GM19467 (cell line): ENCODE results near the gene SSTR4.

ENCODE experiments used
- ATAC-seq: cut with Tn5 transposase; IDR thresholded peaks from one replicate; pipeline ENCODE4 v1.9.1; 2021; ENCODE audit warnings: mild to moderate bottlenecking, moderate library complexity; ENCODE audit not compliant: unreplicated experiment

Gene SSTR4

DNA sequence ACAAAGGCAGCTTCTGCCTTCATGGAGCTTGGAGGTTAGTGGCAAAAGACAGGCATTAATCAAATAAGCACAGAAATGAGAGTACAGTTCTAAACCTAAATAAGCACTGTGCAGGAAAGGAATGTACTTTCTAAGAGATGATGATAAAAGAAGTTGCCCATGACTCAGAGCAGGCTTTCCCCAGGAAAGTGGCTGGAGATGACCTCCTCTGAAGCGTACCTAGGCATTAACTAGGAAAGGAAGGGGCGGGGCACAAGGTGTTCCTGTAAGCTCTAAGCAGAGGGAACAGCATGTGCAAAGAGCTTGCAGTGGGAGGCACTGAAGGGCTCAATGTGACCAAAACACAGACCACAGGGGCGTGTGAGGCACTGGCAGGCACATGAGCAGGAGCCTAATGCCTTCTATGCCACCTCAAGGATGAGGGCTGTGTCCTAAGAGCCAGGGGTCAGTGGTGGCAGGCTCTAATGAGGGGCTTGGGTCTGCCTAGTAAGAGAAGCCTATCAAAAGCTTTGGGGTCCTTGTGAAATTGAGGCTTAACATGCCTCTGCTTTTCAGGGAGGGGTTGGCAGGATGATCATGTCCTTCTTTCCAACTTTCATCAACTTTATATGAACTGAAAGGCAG, 4.9 kb downstream of the SSTR4 start:
- ATAC-seq: no peak

DNA sequence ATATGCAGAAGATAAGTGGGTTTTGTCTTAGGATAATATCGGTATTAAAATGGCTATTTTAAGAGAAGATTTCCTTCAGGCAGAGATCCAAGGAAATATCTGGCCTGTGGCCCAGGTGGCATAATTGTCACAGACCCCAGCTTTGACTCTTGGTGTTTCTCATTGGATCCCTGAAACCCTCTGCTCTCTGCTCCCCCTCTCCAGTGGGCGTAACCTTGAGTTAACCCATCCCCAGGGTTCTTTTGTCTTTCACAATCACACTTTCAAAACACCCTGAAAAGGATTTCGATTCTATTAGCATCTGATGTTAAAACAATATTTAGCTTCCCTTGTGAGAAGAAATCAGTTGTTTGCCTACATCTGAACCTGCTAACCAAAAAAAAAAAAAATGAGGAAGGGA, 7.2 kb downstream of the SSTR4 start:
- ATAC-seq: no peak

DNA sequence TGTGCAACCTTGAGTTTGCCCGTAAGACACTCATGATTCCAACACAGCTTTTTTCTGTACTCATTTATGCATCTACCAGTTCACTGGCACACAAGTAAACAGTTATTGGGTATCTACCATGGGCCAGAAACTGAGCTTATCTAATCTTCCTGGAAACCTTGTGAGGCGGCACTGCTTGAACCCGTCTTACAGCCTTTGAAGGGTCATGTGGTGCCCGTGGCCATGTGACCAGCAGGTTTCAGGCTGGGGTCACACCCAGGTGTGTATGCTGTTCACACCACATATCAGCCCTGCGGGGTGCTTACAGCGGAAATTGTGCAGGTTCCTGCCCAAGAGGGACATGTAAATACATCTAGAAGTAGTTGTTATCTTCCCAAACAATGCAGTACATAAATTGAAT, 8.3 kb downstream of the SSTR4 start:
- ATAC-seq: no peak

DNA sequence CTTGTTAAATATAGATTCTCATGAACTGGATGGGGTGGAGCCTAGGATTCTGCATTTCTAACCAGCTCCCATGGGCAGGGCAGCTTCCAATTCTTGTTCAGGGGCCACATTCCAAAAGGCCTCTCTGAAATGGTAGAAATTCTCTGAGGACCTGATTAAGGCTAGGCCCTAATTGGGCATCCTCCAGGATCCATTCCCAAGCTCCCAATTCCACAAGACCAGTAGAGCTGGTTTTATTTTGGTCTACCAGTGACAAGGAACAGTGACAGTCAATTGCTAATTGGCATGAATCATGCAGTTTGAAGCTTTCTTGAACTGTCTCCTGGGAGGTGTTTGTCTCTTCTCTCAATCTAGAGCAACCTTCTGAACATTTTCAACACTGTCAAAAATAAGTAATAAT, 11.3 kb downstream of the SSTR4 start:
- ATAC-seq: no peak

DNA sequence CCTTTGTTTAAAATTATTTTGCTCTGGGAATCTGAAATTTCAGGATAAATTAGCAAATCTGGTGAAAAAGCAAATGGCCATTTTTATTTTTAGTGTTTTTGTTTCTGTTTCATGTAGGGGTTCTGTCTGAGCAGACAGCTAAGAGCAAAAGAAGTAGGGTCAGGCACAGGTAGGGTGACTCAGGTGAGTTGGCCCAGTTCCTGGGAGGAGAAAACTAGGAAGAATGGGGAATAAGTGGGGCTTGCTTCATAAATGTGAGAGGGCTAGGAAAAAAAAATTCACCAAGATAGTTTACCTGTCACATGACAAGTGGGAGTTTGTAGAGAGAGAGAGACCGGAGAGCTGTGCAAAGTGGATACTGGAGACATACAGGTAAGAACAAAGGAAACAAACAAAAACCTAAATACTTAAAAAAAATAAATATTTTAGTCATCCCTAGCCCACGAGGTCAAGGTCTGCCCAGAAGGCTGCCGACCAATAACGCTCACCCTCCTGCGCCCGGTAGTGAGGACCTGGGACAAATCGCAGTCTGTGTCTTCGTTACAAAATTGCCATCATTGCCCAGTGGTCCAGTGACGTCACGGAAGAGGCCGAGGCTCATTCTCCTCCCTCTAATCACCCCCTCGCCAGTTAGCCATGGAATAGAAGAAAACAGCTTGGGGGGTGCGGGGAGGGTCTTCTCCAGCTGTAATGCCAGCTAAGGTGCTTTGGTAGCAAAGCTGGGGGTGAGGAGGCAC, 12.1 kb downstream of the SSTR4 start:
- ATAC-seq: no peak

DNA sequence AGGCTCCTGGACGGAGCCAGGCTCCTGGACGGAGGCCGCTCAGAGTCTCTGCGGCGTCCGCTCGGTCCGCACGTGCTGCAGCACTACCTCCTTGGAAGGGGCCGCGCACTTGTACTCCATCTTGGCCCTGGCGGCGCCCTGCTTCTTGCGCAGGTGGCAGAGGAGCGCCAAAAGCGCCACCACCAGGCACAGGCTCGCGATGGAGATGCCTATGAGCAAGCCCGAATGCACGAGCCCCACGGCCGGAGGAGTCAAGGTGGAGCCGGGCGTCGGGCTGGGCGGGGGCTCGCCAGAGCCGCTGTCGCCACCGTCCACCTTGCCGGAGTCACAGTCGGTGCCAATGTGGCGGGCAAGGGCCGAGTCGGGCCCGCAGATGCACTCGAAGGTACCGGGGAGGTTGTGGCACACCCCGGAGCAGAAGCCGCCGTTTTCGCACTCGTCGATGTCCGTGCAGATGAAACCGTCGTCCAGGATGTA, 12.7 kb downstream of the SSTR4 start:
- ATAC-seq: no peak

DNA sequence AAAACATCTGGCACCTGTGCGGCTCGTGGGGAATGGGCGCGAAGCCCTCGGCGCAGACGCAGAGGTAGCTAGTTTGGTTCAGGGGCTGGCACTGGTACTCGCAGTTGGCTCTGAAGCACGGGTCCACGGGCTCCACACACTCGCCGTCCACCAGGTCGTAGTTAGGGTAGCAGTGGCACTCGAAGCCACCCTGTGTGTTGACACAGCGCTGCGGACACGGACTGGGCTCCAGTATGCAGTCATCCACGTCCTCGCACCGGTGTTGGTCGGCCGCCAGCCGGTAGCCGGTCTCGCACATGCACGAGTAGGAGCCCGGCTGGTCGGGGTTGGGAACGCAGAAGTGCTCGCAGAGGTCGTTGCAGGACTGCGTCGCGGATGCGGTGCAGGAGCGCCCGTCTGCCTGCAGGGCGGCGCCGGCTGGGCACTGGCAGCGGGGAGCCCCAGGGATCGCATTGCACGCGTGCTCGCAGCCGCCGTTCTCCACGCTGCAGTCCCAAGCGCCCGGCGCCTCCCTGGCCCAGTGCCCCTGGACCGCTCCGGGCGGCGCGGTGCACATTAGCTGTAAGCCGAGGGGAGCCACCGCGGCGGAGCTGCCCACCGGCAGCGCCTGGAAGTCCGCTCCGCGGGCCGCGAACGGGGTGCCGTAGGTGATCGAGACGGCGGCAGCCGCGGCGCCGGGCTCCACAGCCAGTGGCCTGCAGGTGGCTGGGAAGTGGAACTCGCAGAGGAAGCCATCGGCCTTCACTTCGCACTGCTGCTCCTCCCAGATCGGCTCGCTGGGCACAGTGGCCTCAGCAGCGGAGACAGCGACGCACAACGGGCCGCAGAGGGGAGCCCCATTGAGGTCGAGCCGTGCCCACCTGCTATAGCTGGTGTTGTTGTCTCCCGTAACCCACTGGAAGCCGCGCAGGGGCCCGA, 13.4 kb downstream of the SSTR4 start:
- no peak for ATAC-seq

DNA sequence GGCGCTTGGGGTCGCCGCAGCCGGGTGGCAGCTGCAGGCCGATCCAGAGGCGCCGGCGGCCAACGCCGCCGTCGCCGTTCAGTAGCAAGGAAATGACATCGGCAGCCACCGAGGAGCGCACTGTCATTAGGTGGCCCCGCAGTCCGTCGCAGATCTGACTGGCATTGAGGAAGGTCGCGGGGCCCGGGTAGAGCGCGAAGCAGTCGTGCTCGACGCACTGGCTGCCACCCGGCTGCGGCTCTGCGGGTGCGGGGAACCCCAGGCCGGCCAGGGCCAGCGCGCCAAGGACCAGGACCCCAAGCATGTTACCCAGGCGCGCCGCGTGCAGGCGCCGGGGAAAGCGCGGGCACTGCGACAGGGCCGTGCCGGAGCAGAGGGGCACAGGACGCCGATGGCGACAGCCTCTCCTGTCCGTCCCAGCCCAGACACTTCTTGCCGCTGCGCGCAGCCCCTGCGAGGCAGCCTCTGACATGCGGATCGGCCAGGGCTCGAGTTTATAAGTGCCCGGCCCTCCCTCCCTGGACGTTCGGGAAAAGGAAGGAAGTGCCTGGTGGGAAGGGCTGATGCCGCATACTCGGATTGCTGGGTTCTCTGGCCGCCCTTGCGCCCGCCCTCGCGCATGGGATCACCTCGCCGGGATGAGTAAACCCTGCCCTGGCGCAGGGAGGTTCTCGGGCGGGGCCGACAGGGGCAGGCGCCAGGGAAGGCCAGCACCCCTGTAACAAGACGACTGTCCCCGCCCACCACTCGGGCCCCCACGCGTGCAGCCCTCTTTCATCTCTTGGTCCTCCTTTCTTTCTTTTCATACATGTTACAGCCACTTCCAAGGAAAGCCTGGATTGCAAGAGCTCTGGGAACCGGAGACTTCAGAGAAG, 14.3 kb downstream of the SSTR4 start, which contains the start of gene THBD:
Gene THBD (minus strand): TSS at position 472 of the 875 bp plus-strand sequence. CDS start 168 bp downstream, at position 304.
- no peak for ATAC-seq

DNA sequence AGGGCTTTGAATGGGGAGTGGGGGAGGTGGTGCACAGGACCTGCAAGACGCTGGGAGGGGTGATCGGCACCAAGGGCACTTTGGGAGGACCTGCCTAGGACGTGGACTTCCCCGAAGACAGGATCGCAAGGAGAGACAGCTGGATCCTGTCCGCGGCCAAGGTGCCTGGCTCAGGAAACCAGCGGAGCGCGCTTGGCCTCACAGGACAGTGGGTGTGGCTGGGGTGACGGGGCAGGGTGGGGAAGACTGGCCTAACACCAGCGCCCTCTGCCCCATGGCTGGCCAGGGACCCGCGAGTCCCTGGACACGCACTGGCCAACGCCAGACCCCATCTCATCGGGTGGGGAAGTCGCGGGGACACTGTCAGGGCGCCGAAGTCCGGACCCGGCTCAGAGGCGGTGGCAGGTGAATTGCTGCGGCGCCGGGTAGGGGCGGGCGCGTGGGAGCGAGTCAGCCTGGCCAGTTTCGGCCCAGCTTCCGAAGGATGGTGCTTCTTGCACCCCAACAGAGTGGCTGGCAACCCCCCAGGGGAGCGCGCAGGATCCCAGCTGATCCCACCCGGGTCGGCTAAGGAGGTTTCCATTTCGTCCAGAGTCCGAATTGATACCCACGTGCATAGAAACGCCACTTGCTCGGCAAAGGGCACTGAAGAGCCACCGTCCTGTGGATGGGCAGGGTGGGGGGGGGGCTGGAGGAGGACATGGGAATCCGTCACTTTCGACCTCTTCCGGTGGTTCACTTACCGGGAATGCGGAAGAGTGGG, 15.1 kb downstream of the SSTR4 start:
- no peak for ATAC-seq

DNA sequence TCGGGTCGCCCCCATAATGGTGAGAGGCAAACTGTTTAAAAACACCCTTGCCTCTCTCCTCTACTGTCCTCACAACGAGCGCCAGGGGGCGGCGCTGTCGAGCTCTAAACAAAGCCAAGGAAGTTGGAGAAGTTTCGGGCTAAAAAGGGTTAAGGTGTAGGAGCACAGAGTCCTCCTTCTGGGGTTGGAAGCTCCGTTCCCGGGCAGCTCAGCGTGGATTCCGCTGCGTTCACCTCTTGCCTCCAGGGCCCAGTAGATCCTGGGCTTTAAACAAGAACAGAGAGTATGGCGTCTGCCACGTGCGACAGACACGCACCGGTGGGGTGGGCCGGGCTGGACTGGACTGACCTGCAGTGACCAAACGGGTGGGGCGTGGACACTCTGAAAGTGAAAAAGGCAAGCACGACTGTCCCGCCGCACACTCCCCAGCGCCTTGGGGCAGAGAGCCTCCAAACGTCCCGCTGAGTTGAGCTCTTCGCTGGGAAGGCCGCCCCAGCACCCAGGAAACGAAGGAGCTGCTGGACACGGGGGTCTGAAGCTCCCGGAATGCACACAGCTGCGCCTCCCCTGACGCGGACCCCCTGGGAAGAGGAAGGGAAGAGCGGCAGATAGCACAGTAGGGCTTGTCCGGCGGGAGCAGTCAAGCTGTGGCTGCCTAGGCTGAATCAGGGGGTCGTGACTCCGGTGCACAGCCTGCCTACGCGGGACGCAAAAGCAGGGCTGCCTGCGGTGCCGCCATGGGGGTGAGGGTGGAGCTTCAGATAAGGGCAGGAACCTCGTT, 15.9 kb downstream of the SSTR4 start:
- ATAC-seq: no peak

DNA sequence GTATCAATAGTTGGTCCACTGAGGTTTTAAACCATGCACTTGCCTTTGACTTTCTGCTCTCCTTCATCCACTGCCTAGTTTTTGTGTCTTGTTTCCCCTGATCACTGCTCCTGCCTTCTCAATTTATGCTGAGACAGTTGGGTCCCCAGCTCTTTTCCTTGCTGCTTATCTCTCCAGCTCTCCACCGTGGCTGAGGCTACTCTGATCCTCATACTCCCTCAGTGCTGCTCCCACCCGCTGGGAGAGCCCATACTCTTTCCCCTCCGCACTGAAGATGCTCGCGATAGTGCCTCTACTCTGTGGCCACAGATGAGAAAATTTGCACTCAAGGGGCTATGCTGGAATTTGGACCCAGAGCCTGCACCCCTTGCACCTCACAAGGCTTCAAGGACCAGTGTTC, 17.8 kb downstream of the SSTR4 start:
- ATAC-seq: no peak

DNA sequence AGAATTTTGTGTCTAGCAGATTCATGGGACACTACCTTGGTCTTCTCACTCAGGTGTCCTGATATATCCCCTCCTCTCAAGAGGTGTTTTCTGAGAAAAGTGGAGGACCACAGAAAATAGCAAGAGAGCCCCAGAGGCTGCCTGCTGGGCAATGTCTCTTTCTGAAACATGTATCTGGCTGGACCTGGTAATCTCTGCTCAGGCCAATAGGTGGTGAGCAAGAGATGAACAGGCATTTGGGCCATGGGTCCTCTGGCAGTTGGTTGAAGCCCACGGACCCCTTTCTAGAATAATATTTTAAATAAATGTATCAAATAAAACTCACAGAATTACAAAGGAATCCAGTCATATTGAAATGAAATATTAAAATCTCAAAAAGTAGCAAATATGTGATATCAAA, 23.1 kb downstream of the SSTR4 start:
- no peak for ATAC-seq

DNA sequence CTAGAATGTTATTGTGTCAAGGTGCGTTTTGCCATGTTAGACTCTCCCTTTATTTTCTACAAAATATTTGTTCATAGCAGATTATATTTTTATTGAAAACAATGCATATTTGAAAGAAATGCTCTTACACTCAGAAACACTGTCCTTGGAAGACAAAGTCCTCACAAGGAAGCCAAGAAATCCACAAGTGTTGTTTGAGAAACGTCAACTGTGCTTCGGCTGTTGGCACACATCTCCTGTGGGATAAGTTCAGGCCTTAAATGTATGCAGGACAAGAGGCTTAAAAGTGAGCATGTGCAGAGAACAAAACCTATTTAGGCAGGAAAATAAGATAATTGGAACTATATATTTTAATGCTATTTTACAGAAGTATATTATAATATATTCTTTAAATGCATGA, 23.9 kb downstream of the SSTR4 start:
- ATAC-seq: no peak

DNA sequence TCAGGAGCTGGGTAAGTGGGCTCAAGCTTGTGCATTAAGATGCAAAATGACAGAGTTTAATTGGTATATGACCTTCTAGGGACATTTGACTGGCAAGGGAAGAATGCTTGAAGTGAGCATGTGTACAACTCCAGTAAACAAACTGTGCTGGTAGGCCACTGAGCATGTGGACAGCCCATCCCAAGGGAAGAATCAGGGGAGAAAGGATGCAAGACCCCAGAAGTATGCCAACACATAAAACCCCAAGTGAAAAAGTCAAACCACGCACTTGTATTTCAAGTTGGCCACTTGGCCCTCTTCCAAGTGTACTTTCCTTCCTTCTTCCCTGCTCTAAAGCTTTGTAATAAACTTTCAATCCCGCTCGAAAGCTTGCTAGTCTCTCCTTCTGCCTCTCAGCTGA, 24.7 kb downstream of the SSTR4 start:
- no peak for ATAC-seq

DNA sequence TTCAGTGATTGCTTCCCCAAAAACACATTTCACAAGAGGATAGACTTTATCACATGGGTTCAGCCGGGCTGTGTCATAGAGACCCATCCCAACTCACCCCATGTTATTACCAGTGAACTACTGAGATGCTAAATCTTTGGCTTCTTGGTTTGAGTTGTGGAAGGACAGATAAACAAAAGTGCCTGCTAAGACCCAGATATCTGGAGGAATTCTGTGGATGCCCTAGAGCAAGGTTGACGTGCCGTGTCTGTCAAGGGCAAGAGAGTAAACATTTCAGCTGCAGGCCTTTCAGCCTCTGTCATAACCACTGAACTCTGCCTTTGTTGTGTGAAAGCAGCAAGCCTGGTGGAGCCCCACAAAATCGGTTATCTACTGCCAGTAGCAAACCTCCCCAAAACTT, 25.5 kb downstream of the SSTR4 start:
- no peak for ATAC-seq

DNA sequence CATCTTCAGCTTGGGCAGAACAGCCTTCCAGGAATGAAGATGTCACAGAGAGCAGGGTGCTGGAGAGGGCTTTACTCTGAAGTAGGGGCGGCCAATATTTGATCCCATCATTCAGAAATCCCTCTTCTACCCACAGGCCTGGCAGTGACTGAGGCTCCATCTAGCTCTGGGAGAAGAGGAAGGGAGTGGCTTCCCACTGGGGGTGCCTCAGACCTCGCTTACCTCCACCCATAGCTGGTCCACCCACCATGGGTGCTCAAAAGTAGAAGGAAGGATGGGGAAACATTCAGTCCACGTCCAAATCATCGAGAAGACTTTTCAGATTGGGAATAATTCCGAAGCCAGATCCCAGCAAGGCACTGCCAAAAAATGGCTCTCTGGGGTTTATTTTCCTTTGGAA, 26.1 kb downstream of the SSTR4 start:
- no peak for ATAC-seq

DNA sequence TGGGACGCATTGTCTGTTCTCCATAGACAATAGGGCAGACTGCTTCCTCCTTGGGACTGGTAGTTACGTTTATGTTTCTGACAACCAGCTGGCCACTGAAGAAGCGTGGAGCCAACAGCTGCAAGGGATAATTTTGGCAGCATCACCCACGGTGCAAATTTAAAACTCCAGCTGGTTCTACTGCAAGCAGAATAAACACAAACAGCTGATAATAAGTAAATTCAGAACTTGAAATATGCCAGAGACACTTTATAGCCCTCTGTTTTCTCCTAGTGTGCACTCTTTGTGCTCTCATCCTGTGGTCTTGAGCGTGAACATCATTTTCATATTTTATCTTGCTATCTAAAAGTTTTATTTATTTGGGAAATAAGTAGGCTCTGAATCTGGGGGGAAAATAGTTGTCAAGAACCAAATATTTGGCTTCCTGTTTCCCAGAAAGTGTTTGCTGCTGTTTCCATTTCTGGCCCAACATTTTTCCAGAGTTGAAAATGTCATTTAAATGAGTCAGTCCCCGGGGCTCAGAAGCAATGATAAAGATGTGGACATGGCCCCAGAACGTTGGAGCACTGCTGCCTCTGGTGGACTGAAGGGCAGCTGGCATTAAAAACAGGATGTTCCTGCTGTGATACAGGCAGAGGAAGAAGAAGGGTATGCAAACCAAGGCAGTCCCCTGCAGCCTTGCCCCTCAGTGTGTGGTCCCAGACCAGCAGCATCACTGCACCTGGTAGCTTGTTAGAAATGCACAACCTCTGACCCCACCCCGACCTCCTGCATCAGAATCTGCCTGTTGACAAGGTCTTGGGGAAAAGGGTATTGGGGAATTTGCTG, 26.8 kb downstream of the SSTR4 start:
- ATAC-seq: no peak

DNA sequence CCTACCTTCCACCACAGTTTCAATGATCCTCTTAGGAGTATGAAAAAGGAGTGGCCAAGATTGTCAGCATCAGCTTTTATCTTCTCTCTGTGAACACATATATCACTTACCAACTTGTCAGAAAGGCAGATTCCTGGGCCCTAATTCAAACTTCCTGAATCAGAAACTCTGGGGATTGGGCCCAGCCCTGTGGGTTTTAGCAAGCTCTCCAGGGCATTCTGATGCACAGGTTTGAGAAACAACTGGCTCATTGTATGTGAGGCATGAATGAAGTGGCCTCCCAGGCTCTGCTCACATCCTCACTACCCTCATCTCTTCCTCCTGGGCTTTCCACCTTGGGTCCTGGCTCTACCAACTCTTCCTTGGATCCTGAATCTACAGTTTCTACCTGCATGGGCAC, 27.5 kb downstream of the SSTR4 start:
- ATAC-seq: no peak
